SK-N-SH (cell line): ENCODE measurements around the gene OXA1L.
"Not testable (repeated sequence)": the region's sequence is repeated elsewhere in the genome, so short reads cannot be mapped to it uniquely, and the experiment has no call there.

Source experiments
- EP300 ChIP-seq, 2 experiments: IDR thresholded peaks; 2 replicates each; pipeline versions ENCODE4 v1.4.0 to v1.6.1; 2012; ENCODE audit warnings: borderline replicate concordance in 1 of 2, low read depth in 1 of 2, low read length in 1 of 2
- TF ChIP-seq, protein P1 (sequence below): fragments of 200-600 bp; sonication (generic); IDR thresholded peaks from 2 replicates; pipeline ENCODE4 v1.6.1; 2017; ENCODE audit warnings: antibody characterized with exemption, mild to moderate bottlenecking, moderate library complexity
- TF ChIP-seq, protein P2 (sequence below): IDR thresholded peaks from 2 replicates; pipeline ENCODE4 v1.6.1; 2012; ENCODE audit warnings: mild to moderate bottlenecking, low read depth, low read length, moderate library complexity

DNA sequence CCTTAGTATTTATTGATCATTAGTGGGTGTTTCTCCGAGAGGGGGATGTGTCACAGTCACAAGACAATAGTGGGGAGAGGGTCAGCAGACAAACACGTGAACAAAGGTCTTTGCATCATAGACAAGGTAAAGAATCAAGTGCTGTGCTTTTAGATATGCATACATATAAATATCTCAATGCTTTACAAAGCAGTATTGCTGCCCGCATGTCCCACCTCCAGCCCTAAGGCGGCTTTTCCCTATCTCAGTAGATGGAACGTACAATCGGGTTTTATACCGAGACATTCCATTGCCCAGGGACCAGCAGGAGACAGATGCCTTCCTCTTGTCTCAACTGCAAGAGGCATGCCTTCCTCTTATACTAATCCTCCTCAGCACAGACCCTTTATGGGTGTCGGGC lies 41.6 kb upstream of the OXA1L start:
- TF ChIP-seq, protein P1, sequence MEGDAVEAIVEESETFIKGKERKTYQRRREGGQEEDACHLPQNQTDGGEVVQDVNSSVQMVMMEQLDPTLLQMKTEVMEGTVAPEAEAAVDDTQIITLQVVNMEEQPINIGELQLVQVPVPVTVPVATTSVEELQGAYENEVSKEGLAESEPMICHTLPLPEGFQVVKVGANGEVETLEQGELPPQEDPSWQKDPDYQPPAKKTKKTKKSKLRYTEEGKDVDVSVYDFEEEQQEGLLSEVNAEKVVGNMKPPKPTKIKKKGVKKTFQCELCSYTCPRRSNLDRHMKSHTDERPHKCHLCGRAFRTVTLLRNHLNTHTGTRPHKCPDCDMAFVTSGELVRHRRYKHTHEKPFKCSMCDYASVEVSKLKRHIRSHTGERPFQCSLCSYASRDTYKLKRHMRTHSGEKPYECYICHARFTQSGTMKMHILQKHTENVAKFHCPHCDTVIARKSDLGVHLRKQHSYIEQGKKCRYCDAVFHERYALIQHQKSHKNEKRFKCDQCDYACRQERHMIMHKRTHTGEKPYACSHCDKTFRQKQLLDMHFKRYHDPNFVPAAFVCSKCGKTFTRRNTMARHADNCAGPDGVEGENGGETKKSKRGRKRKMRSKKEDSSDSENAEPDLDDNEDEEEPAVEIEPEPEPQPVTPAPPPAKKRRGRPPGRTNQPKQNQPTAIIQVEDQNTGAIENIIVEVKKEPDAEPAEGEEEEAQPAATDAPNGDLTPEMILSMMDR, result not testable (repeated sequence)
- TF ChIP-seq, protein P2, sequence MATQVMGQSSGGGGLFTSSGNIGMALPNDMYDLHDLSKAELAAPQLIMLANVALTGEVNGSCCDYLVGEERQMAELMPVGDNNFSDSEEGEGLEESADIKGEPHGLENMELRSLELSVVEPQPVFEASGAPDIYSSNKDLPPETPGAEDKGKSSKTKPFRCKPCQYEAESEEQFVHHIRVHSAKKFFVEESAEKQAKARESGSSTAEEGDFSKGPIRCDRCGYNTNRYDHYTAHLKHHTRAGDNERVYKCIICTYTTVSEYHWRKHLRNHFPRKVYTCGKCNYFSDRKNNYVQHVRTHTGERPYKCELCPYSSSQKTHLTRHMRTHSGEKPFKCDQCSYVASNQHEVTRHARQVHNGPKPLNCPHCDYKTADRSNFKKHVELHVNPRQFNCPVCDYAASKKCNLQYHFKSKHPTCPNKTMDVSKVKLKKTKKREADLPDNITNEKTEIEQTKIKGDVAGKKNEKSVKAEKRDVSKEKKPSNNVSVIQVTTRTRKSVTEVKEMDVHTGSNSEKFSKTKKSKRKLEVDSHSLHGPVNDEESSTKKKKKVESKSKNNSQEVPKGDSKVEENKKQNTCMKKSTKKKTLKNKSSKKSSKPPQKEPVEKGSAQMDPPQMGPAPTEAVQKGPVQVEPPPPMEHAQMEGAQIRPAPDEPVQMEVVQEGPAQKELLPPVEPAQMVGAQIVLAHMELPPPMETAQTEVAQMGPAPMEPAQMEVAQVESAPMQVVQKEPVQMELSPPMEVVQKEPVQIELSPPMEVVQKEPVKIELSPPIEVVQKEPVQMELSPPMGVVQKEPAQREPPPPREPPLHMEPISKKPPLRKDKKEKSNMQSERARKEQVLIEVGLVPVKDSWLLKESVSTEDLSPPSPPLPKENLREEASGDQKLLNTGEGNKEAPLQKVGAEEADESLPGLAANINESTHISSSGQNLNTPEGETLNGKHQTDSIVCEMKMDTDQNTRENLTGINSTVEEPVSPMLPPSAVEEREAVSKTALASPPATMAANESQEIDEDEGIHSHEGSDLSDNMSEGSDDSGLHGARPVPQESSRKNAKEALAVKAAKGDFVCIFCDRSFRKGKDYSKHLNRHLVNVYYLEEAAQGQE, result not testable (repeated sequence)
- not testable (repeated sequence) for TF ChIP-seq EP300 (IDR thresholded peaks at IDR 0.05; ENCODE audit: borderline replicate concordance in 1 of 2, low read depth in 1 of 2, low read length in 1 of 2)
